Activated gamma-delta T cell (primary cell): ENCODE data around the gene NSG1.
A peak's percentile ranks its signal among the peaks of the same experiment; 100 is the strongest.
"Not testable (repeated sequence)": the region's sequence is repeated elsewhere in the genome, so short reads cannot be mapped to it uniquely, and the experiment has no call there.

Source experiments
- DNase-seq: peaks from one replicate; lab custom pipeline; 2025; lab: John Stamatoyannopoulos, UW

The NSG1 gene

GRCh38 chr4:4432341-4433125, 45.6 kb downstream of the NSG1 start:
- no peak for DNase-seq

- DNase-seq, result no peak
Observed at GRCh38 chr4:4433941-4434340, 47.0 kb downstream of the NSG1 start.

DNA sequence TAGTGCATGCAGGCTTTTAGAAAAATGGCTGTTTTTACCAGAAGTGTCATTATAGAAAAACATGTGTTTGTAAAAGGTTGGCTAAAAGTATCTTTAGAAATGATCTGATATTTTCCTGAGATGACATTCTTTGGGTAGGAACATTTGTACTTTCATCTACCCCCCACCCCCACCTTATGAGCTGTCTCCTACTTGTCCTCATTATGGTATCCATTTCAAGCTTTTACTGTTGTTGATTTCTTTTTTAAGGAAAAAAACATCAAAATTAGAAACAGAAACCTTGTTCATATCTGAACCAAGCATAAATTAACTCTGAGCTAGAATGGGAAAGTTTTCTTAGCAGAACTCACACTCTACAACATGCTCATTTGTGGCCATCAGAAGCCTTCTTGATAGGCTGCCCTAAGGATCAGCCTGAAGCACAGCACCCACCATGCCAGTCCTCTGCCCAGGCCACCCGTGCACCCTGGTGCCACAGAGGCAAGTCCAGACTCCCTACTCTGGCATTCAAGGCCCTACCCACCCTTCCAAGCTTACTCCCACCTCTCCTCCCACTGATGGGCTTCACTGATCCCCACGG, 49.4 kb downstream of the NSG1 start:
- DNase-seq, result no peak

GRCh38 chr4:4437798-4438470, 51.0 kb downstream of the NSG1 start:
- no peak for DNase-seq

GRCh38 chr4:4438891-4439290, 52.0 kb downstream of the NSG1 start:
- DNase-seq, result no peak

GRCh38 chr4:4439782-4440181, 52.9 kb downstream of the NSG1 start:
- no peak for DNase-seq

- DNase-seq, result no peak
Observed at GRCh38 chr4:4440333-4441061, 53.6 kb downstream of the NSG1 start.

GRCh38 chr4:4443821-4444220, 56.9 kb downstream of the NSG1 start:
- no peak for DNase-seq

- no peak for DNase-seq
Observed at GRCh38 chr4:4446434-4446833, 59.5 kb downstream of the NSG1 start.

GRCh38 chr4:4455210-4455865, 68.4 kb downstream of the NSG1 start:
- no peak for DNase-seq

DNA sequence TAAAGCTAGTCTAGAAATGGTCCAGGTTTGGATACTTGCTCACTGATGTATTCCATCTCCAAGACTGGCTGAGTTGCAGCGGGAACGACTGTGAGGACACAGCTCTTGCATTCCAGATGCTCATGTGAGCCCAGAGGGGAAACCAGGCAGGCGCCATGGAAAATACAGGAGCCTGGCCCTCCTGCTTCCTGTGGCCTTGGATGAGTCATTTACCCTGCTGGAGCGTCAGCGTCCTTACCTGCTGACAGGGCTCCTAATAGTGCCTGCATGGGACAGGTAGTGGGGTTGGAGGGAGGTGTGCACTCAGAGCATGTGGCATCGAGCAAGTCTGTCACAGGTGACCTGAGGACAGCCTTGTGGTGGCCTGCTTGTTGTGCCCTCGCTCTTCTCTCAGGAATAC, 69.4 kb downstream of the NSG1 start:
- no peak for DNase-seq

DNA sequence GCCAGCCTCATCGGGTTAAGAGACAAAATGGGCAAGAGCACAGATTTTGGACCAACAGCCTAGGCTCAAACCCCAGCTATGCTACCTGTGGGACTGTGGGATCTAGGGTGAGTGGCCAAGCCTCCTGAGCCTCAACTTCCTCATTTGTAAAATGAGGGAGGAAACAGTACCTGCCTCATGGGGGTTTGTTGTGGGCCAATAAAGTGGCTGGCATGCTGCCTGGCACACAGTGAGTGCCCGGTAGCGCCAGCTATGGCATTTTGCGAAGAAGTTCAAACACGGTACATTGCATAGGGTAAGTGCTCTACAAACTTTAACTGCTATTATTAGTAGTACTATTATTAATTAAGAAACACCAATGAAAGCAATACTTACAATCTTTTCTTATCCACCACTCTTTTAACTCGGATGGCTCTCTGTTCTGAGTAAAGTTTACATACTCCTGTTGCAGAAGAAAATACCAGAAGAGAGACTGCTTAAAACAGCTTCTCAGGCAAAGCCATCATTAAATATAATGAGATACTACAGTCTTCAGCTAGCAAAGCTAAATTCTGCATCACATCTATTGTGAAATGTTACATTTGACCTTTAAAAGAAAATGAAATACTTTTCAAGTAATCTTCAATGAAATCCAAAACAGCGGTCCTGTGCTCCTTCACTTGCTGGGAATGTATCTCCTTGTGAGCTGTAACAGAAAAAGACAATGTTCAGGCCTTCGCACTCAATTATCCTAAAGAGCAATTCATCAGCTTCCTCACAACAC, 70.1 kb downstream of the NSG1 start:
- DNase-seq, result no peak

DNA sequence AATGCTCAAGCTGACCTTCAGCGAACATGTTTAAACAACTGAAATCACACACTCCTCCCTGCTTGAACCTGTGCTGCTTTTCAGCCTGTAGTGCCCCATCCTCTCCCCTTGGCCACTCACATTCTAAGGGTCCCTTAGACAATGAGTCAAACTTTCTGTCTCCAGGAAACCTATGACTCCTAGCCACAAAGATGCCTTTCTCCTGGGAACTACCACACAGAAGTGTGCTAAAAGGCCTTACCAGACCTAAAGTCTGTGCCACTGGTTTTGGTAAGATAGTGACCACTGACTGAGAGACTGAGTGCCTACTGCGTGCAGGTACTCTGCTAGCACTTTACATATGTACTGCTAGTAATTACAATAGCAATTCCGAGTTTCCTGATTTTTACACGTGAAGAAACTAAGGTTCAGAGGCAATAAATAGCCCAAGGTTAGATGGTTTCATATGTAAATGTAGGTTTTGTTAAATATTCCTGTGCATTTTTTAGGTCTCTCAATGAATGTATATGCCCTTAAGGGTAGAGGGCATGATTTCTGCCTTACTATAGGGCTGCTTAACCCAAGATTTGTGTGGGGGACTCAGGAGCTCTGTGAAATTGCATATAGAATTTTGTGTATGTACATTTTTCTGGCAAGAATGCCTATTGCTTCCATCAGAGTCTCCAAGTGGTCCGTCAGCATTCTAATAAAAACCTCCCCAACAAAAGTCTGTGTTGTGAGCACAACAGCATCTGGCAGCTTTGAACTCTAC, 71.1 kb downstream of the NSG1 start:
- DNase-seq, result no peak

GRCh38 chr4:4459181-4459580, 72.3 kb downstream of the NSG1 start:
- no peak for DNase-seq

GRCh38 chr4:4460759-4461158, 73.9 kb downstream of the NSG1 start:
- DNase-seq, result no peak

- DNase-seq, result no peak
Observed at GRCh38 chr4:4461178-4461577, 74.3 kb downstream of the NSG1 start.

GRCh38 chr4:4461850-4462249, 74.9 kb downstream of the NSG1 start:
- DNase-seq, result peak; percentile 49

- no peak for DNase-seq
Observed at GRCh38 chr4:4462970-4463369, 76.1 kb downstream of the NSG1 start.

GRCh38 chr4:4465238-4465637, 78.3 kb downstream of the NSG1 start:
- not testable (repeated sequence) for DNase-seq
